PC-9 (cell line): Measurements from ENCODE around the gene SDK2. TPM values are rescaled to one million over a fixed set of nuclear protein-coding genes. Genes with fewer than 3 reads are reported as not detected.

Experiments
- BruUV-seq: library from RNA; stranded (reverse); fragments of 400-500 nt; replicated peaks from 2 replicates; lab custom pipeline; 2021; lab: Mats Ljungman, UMichigan
- CTCF ChIA-PET: fragments of 300-600 bp; sonication (Branson Sonifier 250); formaldehyde crosslinking; loops from one replicate; lab custom pipeline; 2022; ENCODE audit warnings: antibody characterized with exemption; lab: Charles Lee
- POLR2A ChIA-PET: fragments of 300-600 bp; sonication (Branson Sonifier 250); formaldehyde crosslinking; loops from one replicate; lab custom pipeline; 2022; ENCODE audit warnings: antibody characterized with exemption; ENCODE audit not compliant: unreplicated experiment; lab: Charles Lee
- DNase-seq, 2 experiments: peaks; one replicate each; pipeline versions ENCODE4 v3.0.0 to v3.0.0-alpha.2; 2015 to 2022; ENCODE audit warnings: mixed read lengths in 1 of 2
- H2AFZ ChIP-seq: fragments of 200-600 bp; sonication (generic); 2 replicates; pipeline ENCODE4 v1.8.1; 2017; ENCODE audit warnings: antibody characterized with exemption
- H3F3A ChIP-seq: fragments of 200-600 bp; sonication (generic); 2 replicates; pipeline ENCODE4 v1.8.1; 2017; ENCODE audit warnings: antibody characterized with exemption, mild to moderate bottlenecking, low read depth; ENCODE audit not compliant: insufficient read depth
- H3K27ac ChIP-seq: fragments of 200-600 bp; sonication (generic); 2 replicates; pipeline ENCODE4 v1.6.1; 2016; ENCODE audit warnings: mixed run types
- H3K27me3 ChIP-seq: fragments of 200-600 bp; sonication (generic); 2 replicates; pipeline ENCODE4 v1.6.1; 2016; ENCODE audit warnings: low read depth, mixed run types; ENCODE audit not compliant: insufficient read depth
- H3K36me3 ChIP-seq: fragments of 200-600 bp; sonication (generic); 2 replicates; pipeline ENCODE4 v1.6.1; 2016; ENCODE audit warnings: low read depth, mixed run types
- H3K4me1 ChIP-seq: fragments of 200-600 bp; sonication (generic); replicated peaks from 2 replicates; pipeline ENCODE4 v1.6.1; 2016; ENCODE audit warnings: mixed run types; ENCODE audit not compliant: insufficient read depth
- H3K4me2 ChIP-seq: fragments of 200-600 bp; sonication (generic); 2 replicates; pipeline ENCODE4 v1.6.1; 2017; ENCODE audit warnings: mixed run types
- H3K4me3 ChIP-seq: fragments of 200-600 bp; sonication (generic); 2 replicates; pipeline ENCODE4 v1.6.1; 2016; ENCODE audit warnings: mixed run types
- H3K79me2 ChIP-seq: fragments of 200-600 bp; sonication (generic); 2 replicates; pipeline ENCODE4 v1.6.1; 2017; ENCODE audit warnings: low read depth, mixed run types
- H3K9me2 ChIP-seq: fragments of 200-600 bp; sonication (generic); 2 replicates; pipeline ENCODE4 v1.8.1; 2017; ENCODE audit warnings: mild to moderate bottlenecking; ENCODE audit not compliant: insufficient read depth
- H3K9me3 ChIP-seq: fragments of 200-600 bp; sonication (generic); 2 replicates; pipeline ENCODE4 v1.8.1; 2016; ENCODE audit warnings: low read depth; ENCODE audit not compliant: insufficient read depth
- H4K20me1 ChIP-seq: fragments of 200-600 bp; sonication (generic); 2 replicates; pipeline ENCODE4 v1.8.1; 2017; ENCODE audit not compliant: insufficient read depth
- EZH2 ChIP-seq: fragments of 200-600 bp; sonication (generic); IDR thresholded peaks from 2 replicates; pipeline ENCODE4 v1.8.0; 2017; ENCODE audit warnings: antibody characterized with exemption, low read depth
- intact Hi-C: fragments of 100-400 bp; cut with micrococcal nuclease; formaldehyde crosslinking; loops from one replicate; pipeline ENCODE4 v1.10.0; 2022; ENCODE audit not compliant: unreplicated experiment
- total RNA-seq: library from RNA; stranded (reverse); gene quantifications from 2 replicates; pipeline ENCODE4 v1.2.3, GENCODE V29; 2021
- TF ChIP-seq, protein P1 (sequence below): fragments of 200-600 bp; sonication (generic); conservative IDR thresholded peaks from 2 replicates; pipeline ENCODE4 v1.6.1; 2017; ENCODE audit warnings: mixed run types, antibody characterized with exemption, mild to moderate bottlenecking, moderate library complexity

SDK2 gene
- total RNA-seq, 1 experiment from 2014 or later: 0.04 TPM

DNA sequence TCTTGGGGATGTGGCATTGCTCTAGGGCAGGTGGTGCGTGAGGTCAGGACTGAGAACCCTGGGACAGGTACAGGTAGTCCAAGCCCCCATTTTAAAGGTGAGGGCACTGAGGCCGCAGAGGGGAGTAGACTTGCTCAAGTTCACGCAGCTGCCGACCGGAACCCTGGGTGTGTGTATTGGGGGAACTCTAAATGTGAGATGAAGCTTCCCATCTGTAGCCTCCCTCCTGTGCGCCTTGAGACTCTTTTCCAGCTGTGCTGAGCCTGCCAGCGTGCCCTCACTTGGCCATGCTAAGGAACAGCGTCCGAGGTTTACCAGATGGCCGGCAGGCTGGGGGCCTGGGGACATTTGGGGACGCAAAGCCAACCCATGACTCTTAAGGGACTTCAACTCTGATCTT is 253.4 kb downstream of the SDK2 start:
- H3K9me3 ChIP-seq: no peaks in the 10 kb centered on the region
- H3K4me1 ChIP-seq: no peaks in the 10 kb centered on the region
- intact Hi-C loops: no loop called here
- ChIA-PET CTCF (interaction anchor here (0.6 kb wide), 1 partner anchor 819 kb away, joined by 3 read pairs; no protein-coding TSS in a partner anchor), POLR2A (no interaction called here)
- no peak overlapping the region for H3K4me2 ChIP-seq
- H3K4me3 ChIP-seq: no peak overlapping the region
- TF ChIP-seq EZH2: no peak
- TF ChIP-seq, protein P1, sequence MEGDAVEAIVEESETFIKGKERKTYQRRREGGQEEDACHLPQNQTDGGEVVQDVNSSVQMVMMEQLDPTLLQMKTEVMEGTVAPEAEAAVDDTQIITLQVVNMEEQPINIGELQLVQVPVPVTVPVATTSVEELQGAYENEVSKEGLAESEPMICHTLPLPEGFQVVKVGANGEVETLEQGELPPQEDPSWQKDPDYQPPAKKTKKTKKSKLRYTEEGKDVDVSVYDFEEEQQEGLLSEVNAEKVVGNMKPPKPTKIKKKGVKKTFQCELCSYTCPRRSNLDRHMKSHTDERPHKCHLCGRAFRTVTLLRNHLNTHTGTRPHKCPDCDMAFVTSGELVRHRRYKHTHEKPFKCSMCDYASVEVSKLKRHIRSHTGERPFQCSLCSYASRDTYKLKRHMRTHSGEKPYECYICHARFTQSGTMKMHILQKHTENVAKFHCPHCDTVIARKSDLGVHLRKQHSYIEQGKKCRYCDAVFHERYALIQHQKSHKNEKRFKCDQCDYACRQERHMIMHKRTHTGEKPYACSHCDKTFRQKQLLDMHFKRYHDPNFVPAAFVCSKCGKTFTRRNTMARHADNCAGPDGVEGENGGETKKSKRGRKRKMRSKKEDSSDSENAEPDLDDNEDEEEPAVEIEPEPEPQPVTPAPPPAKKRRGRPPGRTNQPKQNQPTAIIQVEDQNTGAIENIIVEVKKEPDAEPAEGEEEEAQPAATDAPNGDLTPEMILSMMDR: no peak
- no peaks in the 10 kb centered on the region for H3K36me3 ChIP-seq
- 0 out of 2 replicates have a peak, but pooled peaks cover 3% of the 10 kb centered on the region for H4K20me1 ChIP-seq
- no TSS peak for BruUV-seq
- H2AFZ ChIP-seq: no peak overlapping the region
- no peaks in the 10 kb centered on the region for H3K79me2 ChIP-seq
- DNase-seq: no peak
- no peaks in the 10 kb centered on the region for H3K9me2 ChIP-seq
- H3K27ac ChIP-seq: no peak overlapping the region
- peaks cover 68% of the 10 kb centered on the region for H3K27me3 ChIP-seq
- H3F3A ChIP-seq: no peaks in the 10 kb centered on the region

DNA sequence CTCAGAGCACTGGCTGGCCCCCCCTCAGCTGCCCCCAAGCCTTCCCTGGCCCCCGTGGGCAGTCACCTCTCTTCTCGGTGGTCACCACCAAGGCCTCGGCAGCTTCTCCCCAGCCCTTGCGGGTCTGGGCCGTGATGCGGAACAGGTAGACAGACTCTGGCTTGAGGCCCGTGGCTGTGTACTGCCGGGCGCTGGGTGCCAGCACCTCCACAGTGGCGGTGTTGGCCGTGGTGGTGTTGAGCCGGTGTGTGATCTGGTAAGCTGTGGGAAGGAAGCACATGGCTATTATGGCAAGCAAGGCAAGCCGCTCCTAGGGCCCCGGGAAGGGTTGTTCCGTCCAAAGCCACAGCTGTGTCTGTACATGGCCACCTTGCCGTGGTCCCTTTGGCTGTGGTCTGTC is 254.0 kb downstream of the SDK2 start:
- Histone ChIP-seq H3K4me3 (no peak overlapping the region), H3K4me2 (no peak overlapping the region), H3K27ac (no peak overlapping the region), H3K9me3 (no peaks in the 10 kb centered on the region), H4K20me1 (0 out of 2 replicates have a peak, but pooled peaks cover 3% of the 10 kb centered on the region), H3K79me2 (no peaks in the 10 kb centered on the region), H3K27me3 (peaks cover 68% of the 10 kb centered on the region), H2AFZ (no peak overlapping the region), H3K4me1 (no peaks in the 10 kb centered on the region), H3K9me2 (no peaks in the 10 kb centered on the region), H3K36me3 (no peaks in the 10 kb centered on the region), H3F3A (no peaks in the 10 kb centered on the region)
- CTCF ChIA-PET: no interaction called here
- TF ChIP-seq EZH2: no peak
- TF ChIP-seq, protein P1: no peak
- POLR2A ChIA-PET: no interaction called here
- intact Hi-C loops: no loop called here
- BruUV-seq: no TSS peak
- no peak for DNase-seq

DNA sequence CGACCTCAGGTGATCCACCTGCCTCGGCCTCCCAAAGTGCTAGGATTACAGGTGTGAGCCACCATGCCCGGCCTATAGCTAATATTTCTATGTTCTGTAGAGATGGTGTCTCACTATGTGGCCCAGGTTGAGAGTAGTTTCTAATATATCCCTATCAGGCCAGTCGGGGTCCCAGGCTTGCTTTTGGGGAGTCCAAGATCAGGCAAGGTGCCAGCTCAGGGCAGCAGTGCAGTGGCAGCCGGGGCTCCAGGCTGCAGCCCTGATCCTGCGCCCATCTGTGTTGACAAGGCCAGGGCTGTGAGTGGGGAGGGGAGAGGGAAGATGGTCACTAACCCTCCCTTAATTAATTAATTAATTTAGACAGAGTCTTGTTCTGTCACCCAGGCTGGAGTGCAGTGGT is 254.8 kb downstream of the SDK2 start:
- Histone ChIP-seq H3F3A (no peaks in the 10 kb centered on the region), H3K27ac (no peak overlapping the region), H3K9me2 (no peaks in the 10 kb centered on the region), H3K4me1 (no peaks in the 10 kb centered on the region), H3K27me3 (peaks cover 74% of the 10 kb centered on the region), H3K4me2 (no peak overlapping the region), H4K20me1 (0 out of 2 replicates have a peak, but pooled peaks cover 3% of the 10 kb centered on the region), H3K79me2 (no peaks in the 10 kb centered on the region), H3K36me3 (no peaks in the 10 kb centered on the region), H3K4me3 (no peak overlapping the region), H2AFZ (no peak overlapping the region), H3K9me3 (no peaks in the 10 kb centered on the region)
- no peak for TF ChIP-seq EZH2
- TF ChIP-seq, protein P1: no peak
- DNase-seq: no peak
- ChIA-PET CTCF (interaction anchor here (0.9 kb wide), 1 partner anchor 19 kb away, joined by 12 read pairs; no protein-coding TSS in a partner anchor), POLR2A (no interaction called here)
- BruUV-seq: no TSS peak
- intact Hi-C loops: no loop called here
